Activated gamma-delta T cell (primary cell): ENCODE results near the gene NEK11.

Experiments
- DNase-seq: peaks from one replicate; lab custom pipeline; 2025; lab: John Stamatoyannopoulos, UW

The NEK11 gene

DNA sequence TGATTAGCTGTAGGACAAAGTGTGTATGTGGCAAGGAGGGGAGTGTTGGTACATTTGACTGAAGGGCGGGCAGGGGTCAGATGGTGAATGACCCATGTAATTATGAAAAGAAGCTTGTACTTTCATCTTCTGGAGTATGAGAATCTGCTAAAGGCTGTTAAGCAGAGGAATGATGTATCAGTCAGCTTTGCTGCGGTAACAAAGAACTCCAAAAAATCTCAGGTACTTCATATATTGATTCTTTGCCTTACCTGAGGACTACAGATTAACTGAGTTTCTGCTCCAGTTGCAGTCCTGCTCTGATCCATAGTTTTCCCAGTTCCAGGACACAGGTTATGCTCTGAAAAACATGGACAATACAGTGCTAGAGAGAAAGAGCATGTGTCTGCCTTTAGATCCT lies 115.1 kb downstream of the NEK11 start:
- DNase-seq: no peak

DNA sequence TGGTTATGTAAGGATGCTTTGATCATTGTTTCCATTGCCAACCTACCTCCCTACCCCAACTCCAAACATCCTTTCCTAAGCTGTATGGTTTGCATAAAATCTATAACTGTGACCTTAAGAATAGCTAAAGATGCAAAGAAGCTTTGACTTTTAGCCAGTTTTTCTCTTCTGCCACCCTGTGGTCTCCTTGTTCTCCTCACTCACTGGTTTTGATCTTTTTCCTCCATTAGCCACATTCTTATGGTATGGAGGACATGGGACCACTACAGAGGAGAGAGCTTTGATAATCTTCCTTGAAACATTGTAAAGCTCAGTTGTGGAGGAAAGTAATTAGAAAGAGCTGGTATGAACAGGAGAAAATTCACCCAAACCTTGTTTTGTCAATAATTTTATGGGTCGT lies 115.9 kb downstream of the NEK11 start:
- no peak for DNase-seq

DNA sequence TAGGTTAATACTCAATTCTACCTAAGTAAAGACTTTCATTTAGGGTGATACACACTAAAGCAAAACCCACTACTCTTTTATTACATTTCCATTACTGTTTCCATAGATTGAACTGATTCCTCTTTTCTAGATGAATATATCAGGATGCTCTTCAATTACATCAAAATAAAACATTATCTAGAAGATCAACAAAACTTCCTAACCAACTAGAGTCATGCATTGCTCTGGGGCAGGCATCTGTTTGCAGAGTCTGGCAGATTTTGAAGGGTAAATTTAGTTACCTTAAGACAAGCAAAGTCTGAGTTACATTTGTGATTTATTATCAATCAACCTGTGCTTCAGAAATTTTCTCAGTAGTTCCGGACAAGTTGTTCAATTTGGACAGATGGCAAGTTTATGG lies 117.1 kb downstream of the NEK11 start:
- no peak for DNase-seq

DNA sequence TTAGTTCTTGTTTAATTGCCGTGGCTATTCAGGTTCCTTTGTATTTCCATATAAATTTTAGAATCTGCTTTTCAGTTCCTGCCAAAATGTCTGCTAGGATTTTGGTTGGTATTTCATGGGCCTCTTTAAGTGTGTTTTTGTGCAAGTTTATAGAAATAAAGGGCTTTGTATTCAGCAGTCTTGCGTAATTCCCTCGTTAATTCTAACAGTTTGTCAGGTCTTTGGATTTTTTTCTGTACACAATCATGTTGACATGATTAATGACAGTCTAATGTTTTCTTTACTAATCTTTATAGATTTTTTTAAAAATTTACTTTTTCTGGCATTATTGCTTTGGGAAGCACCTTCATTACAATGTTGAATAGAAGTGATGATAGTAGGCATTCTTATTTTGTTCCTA lies 120.9 kb downstream of the NEK11 start:
- DNase-seq: no peak

DNA sequence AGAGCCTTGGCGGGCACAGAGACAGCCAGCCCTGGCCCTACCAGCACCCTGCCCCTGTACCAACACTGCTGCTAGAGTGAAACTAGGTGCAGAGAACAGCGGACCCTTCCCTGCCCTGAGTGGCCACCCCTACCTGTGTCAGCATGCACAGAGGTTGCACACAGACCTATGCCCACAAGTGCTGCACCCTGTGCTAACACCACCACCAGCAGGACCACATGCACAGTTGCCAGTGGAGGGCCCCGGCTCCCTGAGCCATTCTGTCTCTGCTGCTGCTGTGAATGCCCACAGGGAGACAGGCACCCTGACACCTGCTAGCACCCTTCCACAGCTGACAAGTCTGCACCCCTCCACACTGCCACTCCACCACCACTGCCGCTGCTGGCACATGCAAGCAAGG lies 131.8 kb downstream of the NEK11 start:
- no peak for DNase-seq

DNA sequence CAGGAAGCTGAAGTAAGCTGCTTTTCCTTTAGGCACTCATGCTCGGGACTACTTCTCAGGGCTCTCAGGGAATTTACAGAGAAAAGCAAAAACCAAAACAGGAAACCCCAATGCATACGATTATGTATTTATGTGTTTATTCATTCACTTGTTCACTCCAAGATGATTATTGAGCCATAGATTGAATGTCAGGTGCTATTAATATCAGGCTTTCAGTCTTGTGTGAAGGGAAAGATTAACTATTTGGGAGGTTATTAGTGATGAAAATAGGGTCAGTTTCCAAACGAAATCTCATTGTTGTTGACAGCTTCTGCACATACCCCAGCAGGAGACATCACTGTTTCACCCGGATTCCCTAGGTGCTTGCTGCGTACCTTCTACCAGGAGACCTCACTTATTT lies 135.8 kb downstream of the NEK11 start:
- no peak for DNase-seq

DNA sequence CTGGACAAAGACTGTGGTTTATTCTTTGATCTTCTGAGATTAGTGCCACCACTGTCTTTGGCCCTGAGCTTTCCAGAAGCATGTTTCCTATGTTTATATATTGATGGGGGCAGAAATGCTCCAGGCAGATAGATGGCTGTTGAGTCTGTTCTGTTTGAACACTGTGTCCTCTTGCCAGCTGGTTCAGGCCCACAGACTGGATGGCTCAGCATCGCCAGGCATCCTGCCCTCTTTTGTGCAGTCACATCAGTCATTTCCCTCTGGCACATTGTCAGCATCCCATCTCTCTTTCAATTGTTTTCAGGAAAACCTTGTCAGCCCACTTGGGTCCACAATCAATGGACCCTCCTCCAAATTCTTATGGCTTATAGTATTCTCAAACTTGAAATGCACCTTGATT lies 141.2 kb downstream of the NEK11 start:
- DNase-seq: no peak

DNA sequence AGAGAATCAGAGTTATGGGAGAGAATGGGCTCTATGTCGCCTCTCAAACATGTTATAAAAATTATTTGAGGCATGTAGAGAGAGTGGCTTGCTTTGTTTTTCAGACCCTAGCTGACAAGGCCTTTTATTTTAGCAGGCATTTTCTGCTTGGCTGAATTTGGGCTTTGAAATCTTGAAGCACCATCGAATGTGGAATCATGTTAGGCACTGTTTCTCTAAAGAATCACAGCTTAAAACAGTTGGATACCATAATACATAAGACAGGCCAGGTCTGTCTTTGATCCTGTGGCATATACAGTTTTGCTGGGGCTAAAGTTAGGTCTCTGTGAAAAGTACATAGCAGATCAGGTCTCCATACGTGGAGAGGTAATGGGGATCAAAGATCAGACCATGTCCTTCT lies 142.7 kb downstream of the NEK11 start:
- no peak for DNase-seq

DNA sequence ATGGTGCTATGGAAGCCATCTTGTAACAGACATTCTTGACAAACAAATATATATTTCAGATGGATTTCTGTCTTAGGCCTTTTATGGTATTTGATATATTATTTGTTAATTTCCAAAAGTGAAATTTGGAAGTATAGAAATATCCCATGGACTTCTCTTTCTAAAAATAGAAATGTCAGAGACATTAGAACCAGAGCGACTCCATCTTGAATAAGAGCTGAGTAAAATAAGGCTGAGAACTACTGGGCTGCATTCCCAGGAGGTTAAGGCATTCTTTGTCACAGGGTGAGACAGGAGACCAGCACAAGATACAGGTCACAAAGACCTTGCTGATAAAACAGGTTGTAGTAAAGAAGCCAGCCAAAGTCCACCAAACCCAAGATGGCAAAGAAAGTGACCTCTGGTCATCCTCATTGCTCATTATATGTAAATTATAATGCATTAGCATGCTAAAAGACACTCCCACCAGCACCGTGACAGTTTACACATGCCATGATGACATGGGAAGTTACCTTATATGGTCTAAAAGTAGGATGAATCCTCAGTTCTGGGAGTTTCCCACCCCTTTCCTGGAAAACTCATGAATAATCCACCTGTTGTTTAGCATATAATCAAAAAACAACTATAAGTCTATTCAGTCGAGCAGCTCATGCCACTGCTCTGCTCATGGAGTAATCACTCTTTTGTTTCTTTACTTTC lies 146.0 kb downstream of the NEK11 start:
- no peak for DNase-seq

DNA sequence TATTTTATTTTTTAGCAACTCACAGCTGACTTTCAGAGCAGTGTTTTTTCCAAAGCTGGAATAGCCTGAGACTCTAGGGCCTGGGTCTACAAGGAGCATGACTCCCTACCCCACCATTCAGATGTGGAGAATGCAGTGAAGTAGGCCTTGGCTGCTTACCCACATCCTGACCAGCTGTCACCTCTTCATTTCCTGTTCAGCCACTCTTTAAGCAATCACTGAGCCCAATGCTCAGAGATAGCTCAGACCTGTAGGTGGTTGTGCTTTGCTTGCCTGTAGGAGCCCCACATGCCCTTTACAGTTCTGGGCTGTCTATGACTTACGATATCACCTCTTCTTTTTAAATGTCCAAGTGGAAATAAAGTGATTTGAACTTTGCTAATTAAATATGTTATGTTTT lies 148.1 kb downstream of the NEK11 start:
- DNase-seq: no peak

DNA sequence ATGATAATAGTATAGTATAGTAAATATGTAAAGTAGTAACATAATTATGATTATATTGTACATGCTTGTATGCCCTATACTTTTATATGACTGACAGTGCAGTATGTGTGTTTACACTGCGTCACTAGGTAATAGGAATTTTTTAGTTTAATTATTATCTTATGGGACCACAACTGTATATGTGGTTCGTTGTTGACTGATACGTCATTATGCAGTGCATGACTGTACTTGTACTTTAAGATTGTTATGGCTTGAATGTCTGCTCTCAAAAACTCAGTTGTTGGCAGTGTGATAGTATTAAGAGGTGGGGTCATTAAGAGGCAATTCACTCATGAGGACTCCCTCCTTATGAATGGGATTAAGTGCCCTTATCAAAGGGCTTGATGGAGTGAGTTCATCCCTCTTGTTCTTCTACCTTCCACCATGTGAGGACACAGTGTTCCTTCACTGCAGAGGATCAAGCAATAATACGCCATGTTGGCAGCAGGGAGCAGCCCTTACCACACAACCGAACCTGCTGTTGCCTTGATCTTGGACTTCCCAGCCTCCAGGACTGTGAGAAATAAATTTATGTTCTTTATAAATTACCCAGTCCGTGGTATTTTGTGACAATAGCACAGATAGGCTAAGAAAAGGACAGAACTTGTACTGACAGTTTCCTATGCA lies 152.2 kb downstream of the NEK11 start:
- no peak for DNase-seq

DNA sequence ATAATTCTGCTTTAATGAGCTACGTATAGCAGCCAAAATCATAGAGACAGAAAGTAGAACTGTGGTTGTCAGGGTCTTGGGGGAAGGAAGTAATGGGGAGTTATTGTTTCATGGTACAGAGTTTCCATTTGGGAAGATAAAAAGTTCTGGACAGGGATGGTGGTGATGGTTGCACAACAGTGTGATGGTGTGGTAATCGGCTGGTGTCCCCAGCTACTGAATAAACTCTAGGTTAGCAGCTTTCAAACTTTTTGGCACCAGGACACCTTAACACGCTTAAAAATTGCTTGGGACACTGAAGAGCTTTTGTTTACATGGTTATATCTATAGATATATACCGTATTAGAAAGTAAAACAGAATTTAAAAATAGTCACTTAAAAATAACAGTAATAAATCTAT lies 166.0 kb downstream of the NEK11 start:
- DNase-seq: no peak

DNA sequence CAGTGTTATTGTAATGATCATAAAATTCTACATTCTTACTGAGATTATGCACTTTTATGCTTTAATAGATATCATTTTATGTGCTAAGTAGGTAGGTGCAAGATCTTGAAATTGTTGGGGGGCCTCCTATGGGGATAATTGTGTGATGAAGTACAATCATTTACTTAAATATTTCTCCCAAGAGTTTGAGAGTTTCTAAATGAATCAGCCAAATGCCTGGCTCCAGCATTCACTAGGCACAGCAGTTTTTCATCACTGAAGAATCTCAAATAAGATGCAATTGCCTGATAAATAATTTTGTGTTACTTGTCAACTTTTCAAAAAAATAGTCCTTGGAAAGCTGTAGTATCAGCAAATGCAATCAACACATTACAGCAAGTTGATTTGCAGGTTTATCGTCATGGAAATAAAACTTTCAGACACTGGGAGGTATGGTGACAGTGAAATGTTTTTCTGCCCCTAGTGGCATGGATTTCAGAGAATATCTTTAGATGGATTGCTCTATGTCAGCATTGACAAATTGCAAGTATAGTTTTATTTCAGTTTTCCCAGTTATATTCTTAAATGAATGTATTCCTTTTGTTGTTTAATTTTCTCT lies 167.1 kb downstream of the NEK11 start:
- no peak for DNase-seq

DNA sequence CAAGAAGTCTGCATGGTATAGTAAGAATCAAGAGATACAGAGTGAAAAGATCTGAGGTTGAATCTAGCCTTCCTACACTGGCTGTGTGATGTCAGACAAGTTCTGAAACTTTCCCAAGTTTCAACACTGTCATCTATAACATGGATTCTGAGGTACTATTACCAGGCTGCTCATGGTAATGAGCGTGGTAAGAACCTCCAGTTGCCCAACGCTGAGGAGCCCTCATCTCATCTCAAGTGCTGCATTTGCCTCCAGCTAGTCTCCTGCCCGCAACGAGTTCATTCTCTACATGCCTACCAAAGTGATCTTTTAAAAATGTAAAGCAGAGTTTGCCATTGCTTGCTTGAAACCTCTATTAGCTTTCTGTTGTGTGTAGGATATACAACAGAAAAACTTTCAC lies 168.1 kb downstream of the NEK11 start:
- DNase-seq: no peak

DNA sequence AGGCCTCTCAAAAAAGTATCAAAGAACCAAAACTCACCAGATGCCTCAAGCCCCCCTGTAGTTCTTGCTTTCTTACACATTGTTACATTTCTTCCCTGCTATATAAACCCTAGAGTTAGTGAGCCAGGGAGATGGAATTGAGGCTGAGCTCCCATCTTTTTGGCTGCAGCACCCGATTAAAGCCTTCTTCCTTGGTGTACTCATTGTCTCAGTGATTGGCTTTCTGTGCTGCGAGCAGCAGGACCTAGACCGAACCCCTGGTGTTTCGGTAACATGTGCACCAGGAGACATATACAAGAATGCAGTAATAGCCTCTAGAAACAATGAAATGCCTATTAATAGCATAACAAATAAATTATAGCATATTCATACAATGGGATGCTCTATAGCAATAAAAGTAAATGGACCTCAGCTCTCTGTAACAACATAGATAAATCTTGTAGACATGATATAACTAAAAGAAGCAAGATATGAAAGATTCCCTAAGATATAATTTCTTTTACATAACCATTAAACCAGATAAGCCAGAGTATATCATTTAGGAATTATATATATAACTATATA lies 174.0 kb downstream of the NEK11 start:
- DNase-seq: no peak

DNA sequence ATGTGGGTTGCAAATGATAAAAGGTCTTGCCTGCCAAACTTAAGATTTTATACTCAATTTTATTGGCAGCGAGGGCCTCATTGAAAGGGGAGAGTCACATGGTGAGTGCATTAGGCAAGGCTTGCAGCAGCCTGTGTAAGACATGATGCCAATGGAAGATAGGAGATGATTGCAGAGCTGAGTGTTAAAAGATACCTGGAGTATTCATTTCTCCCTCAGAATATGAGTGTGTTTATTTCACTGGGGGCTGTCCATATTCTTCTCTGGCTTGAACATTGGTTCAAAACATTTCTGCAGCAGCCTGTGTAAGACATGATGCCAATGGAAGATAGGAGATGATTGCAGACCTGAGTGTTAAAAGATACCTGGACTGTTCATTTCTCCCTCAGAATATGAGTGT lies 189.7 kb downstream of the NEK11 start:
- no peak for DNase-seq

DNA sequence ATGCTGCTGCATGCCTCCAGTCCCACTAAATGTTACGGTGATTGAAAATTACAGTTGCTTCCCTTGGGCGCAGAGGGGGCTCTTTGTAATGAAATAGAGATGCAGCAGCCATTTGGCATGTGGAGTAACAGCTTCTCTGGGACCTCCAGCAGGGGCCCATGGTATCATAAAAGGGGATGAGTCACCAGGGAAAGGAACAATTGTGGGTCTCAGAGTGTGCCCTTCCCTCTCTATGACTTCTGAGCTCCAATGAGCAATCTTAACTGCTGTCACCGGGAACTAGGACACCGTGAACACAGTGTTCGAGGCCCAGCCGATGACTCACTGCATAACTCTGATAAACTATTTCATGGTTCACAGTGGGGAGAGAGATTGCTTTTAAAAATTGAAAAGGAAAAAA lies 190.1 kb downstream of the NEK11 start:
- DNase-seq: no peak

DNA sequence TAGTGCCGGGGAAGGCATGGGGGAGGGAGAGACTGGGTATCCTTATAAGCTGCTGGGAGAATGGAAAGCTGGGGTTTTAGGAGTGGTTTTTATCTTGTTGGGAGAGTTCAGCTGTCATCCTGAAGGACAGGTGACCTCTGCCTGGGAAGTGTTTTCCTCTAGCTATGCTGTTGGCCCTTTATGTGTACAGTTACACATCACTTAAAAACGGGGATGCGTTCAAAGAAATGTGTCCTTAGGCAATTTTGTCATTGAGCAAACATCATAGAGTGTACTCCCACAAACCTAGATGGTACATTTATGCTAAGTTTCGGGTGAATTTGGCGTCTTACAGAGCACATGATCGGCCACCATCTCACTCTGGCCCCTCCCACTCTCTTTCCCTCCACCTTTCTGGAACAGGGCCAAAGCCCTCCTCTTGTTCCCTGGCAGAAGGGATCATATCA lies 190.6 kb downstream of the NEK11 start:
- no peak for DNase-seq

DNA sequence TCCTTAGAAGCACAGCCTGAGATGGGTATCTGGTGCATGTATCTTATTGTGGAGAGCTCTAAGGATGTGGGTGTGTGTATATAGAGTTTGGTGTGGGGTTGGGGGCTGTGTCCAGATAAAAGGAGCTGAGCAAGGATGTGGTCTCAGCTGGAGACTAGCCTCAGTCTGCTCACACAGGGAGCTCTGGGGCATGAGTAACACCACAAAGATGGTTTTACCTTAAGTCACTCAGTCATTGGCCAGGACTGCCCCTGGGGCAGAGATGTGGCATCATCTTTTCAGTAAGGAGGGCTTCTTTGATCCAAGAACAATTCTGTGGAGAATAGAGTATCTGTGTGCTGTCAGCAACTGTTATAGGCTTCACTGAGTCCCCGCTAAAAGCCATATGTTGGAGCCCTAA lies 191.5 kb downstream of the NEK11 start:
- no peak for DNase-seq

DNA sequence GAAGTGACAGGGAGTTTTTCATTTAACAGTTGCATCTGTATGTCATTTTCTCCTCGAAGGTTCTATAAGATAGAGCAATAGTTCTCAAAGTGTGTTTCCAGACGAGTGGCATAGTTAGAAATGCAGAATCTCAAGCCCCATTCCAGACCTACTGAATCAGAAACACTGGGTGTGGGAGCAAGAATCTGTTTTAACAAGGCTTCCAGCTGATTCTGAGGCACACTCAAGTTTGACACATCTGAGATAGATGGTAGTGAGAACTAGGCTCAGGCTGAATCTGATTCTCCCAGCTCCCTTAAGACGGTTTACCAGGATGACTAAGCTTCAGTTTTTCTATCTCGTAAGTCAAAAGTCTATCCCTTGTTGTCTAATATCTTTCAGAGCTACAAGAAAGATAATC lies 195.1 kb downstream of the NEK11 start:
- DNase-seq: no peak

DNA sequence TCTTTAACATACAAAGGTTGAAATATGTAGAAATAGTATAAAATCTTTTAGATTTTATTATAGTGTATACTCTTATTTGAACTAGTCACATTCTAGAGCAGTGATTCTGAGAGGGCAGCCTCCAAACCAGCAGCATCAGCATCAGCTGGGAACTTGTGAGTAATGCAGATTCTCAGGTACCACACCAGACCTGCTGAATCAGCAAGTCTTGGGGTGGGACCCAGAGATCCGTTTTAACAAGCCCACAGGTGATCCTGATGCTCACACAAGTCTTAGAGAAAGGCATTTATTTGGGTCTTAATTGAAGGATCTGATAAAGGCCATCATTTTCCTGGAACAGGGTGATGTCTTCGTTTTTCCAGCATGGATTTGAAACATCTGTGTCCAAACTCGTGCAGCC lies 195.9 kb downstream of the NEK11 start:
- no peak for DNase-seq

DNA sequence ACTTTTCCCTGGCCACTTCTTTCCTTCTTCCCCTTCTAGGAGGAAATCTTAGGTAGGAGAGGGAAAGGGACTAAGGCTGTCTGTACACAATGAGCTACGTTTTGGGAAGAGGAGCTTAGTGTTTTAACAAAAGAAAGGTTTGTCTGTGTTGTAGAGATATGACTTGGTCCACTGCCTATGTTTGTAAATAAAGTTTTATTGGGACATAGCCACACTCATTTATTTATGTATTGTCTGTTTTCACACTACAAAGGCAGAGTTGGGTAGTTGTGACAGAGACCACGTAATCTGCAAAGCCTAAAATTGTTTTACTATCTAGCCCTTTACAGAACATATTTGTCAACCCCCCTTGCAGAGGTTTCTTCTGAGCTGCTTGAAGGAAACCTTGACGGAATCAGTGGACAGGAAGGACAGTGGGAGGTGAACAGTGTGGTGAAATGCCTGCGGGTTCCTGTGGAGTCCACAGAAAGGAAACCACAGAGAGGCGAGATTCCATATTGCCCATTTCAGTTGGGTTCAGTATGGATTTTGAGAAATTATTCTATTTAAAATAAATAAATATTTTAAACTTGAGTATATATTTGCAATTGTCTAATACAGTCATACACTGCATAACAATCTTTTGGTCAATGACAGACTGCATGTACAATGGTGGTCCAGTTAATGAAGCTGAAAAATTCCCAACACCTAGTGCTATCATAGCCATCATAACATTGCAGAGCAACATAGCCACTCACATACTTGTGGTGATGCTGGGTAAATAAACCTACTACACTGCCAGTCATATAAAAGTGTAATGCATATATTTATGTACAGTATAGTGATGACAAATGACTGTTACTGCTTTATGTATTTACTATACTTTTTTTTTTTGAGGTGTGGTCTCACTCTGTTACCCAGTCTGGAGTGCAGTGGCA lies 197.0 kb downstream of the NEK11 start:
- DNase-seq: no peak
